A549 (cell line): ENCODE data around the gene PRTN3.

Experiments
- CTCF ChIP-seq: fragments of >200 bp; sonication (Bioruptor Twin); formaldehyde crosslinking; IDR thresholded peaks from 3 replicates; pipeline ENCODE4 v1.5.1; 2016
- MYC ChIP-seq: IDR thresholded peaks from 2 replicates; pipeline ENCODE4 v1.6.1; 2012; ENCODE audit warnings: mild to moderate bottlenecking, inconsistent platforms, low read length, improper control_type of control experiment, borderline replicate concordance

- TF ChIP-seq CTCF (no peak), MYC (no peak)
These were observed 17.5 kb downstream of the PRTN3 start for GRCh38 chr19:858284-858683.
